Measurements from ENCODE around the gene ANOS1.

DNA sequence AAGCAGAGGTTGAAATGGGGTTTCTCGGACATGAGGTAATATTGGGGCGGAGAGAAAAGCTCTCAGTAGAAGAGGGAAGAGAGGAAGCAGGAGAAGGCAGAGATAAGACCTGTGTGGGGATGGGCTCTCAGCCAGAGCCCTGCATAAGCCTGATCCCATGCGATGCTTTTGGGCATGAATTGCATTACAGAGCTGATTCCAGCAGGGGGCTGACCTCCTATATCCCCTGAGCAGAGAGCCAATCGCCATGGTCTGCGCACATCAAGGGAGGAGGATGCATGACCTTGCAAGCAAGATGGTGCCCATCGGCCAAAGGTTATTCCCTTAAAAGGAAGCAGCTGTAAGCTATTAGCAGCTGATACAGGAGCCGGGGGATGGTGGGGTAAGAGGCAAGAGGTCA, 7.6 kb downstream of the ANOS1 start:
- no peak for TF ChIP-seq CTCF (IDR thresholded peaks at IDR 0.05)
- no peak for TF ChIP-seq POLR2A (IDR thresholded peaks at IDR 0.05)

Measured in heart left ventricle (tissue), 13 donors.